GM12892 (cell line): ENCODE measurements around the gene METTL22.

Experiments used
- POLR2A ChIP-seq: IDR thresholded peaks from 2 replicates; pipeline ENCODE4 v1.6.1; 2011; ENCODE audit warnings: low read depth, low read length, control low read depth
- POLR2AphosphoS5 ChIP-seq: IDR thresholded peaks from 2 replicates; pipeline ENCODE4 v1.6.1; 2011; ENCODE audit warnings: low read depth, low read length, control low read depth

DNA sequence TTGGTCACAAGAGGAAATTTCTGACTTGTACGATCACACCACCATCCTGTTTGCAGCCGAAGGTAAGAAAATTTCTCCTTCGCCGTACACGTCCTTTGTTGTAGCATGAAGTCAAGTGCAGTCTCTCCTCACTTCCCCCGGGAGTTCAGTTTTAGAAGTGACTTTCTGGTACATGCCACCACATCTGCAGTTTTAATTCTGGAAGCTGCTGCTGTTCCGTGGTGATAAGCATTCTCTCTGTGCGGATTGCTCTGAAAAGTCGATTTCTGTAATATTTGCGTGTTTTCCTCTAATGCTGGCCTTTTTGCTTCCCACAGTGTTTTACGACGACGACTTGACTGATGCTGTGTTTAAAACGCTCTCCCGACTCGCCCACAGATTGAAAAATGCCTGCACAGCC, 20.6 kb downstream of the METTL22 start:
- no peak for TF ChIP-seq POLR2A
- no peak for TF ChIP-seq POLR2AphosphoS5
